SK-N-SH treated with all-trans-retinoic acid at 6 μM for 48 hours (cell line): Measurements from ENCODE around the gene NRIP1.

ENCODE experiments used
- ATAC-seq: fragments of 200-7000 bp; cut with Tn5 transposase; 3 replicates; pipeline ENCODE4 v1.9.1; 2020; ENCODE audit warnings: mild to moderate bottlenecking, moderate library complexity
- ARNTL ChIP-seq: fragments of 450-650 bp; formaldehyde crosslinking; IDR thresholded peaks from 2 replicates; pipeline ENCODE4 v1.5.0; 2020; ENCODE audit warnings: low read depth, mild to moderate bottlenecking, moderate library complexity, borderline replicate concordance
- BACH2 ChIP-seq: fragments of 250-450 bp; sonication (Bioruptor Pico); IDR thresholded peaks from 2 replicates; pipeline ENCODE4 v1.9.0; 2021; ENCODE audit warnings: mild to moderate bottlenecking, borderline replicate concordance
- CSDC2 ChIP-seq: fragments of 250-450 bp; sonication (Bioruptor Pico); IDR thresholded peaks from 2 replicates; pipeline ENCODE4 v1.5.0; 2020; ENCODE audit warnings: mild to moderate bottlenecking, moderate library complexity
- CSRNP3 ChIP-seq: fragments of 250-450 bp; sonication (Bioruptor Pico); IDR thresholded peaks from 2 replicates; pipeline ENCODE4 v1.5.1; 2021; ENCODE audit warnings: mild to moderate bottlenecking, moderate library complexity
- ESRRG ChIP-seq: fragments of 250-450 bp; sonication (Bioruptor Pico); IDR thresholded peaks from 2 replicates; pipeline ENCODE4 v1.6.1; 2021; ENCODE audit warnings: mild to moderate bottlenecking
- GLIS3 ChIP-seq: fragments of 250-450 bp; sonication (Bioruptor Pico); IDR thresholded peaks from 2 replicates; pipeline ENCODE4 v1.5.0; 2020; ENCODE audit warnings: mild to moderate bottlenecking, moderate library complexity
- ISL1 ChIP-seq: fragments of 250-450 bp; sonication (Bioruptor Pico); IDR thresholded peaks from 2 replicates; pipeline ENCODE4 v2.1.2; 2022; ENCODE audit warnings: mild to moderate bottlenecking, moderate library complexity
- OSR1 ChIP-seq: fragments of 250-450 bp; sonication (Bioruptor Pico); IDR thresholded peaks from 2 replicates; pipeline ENCODE4 v1.8.0; 2022; ENCODE audit warnings: moderate library complexity, mild to moderate bottlenecking, inconsistent platforms
- PATZ1 ChIP-seq: fragments of 250-450 bp; sonication (Bioruptor Pico); IDR thresholded peaks from 2 replicates; pipeline ENCODE4 v1.8.0; 2020; ENCODE audit warnings: mild to moderate bottlenecking, moderate library complexity, borderline replicate concordance
- POU6F1 ChIP-seq: fragments of 250-450 bp; sonication (Bioruptor Pico); IDR thresholded peaks from 2 replicates; pipeline ENCODE4 v1.8.0; 2021; ENCODE audit warnings: low read depth, mild to moderate bottlenecking, moderate library complexity, borderline replicate concordance
- RARB ChIP-seq: fragments of 250-450 bp; sonication (Bioruptor Pico); IDR thresholded peaks from 2 replicates; pipeline ENCODE4 v1.8.0; 2021; ENCODE audit warnings: mild to moderate bottlenecking, moderate library complexity
- SNAI2 ChIP-seq: fragments of 250-450 bp; sonication (Bioruptor Pico); IDR thresholded peaks from 2 replicates; pipeline ENCODE4 v1.5.0; 2020; ENCODE audit warnings: mild to moderate bottlenecking, moderate library complexity
- TCF4 ChIP-seq: fragments of 250-450 bp; sonication (Bioruptor Pico); IDR thresholded peaks from 2 replicates; pipeline ENCODE4 v1.8.0; 2021; ENCODE audit warnings: mild to moderate bottlenecking, moderate library complexity, borderline replicate concordance
- TOX ChIP-seq: fragments of 250-450 bp; sonication (Bioruptor Pico); IDR thresholded peaks from 2 replicates; pipeline ENCODE4 v1.8.0; 2021; ENCODE audit warnings: mild to moderate bottlenecking, moderate library complexity, borderline replicate concordance
- TSHZ2 ChIP-seq: fragments of 250-450 bp; sonication (Bioruptor Pico); IDR thresholded peaks from 2 replicates; pipeline ENCODE4 v1.5.0; 2020; ENCODE audit warnings: mild to moderate bottlenecking, moderate library complexity
- ZC3H10 ChIP-seq: fragments of 250-450 bp; sonication (Bioruptor Pico); IDR thresholded peaks from 2 replicates; pipeline ENCODE4 v1.5.1; 2021; ENCODE audit warnings: mild to moderate bottlenecking, moderate library complexity
- ZFP3 ChIP-seq: fragments of 250-450 bp; sonication (Bioruptor Pico); IDR thresholded peaks from 2 replicates; pipeline ENCODE4 v1.5.0; 2020; ENCODE audit warnings: mild to moderate bottlenecking, moderate library complexity
- ZNF565 ChIP-seq: fragments of 450-650 bp; formaldehyde crosslinking; conservative IDR thresholded peaks from 2 replicates; pipeline ENCODE4 v1.5.0; 2020; ENCODE audit warnings: low read depth, mild to moderate bottlenecking, moderate library complexity
- ZNF70 ChIP-seq: fragments of 450-650 bp; formaldehyde crosslinking; IDR thresholded peaks from 2 replicates; pipeline ENCODE4 v1.5.0; 2020; ENCODE audit warnings: mild to moderate bottlenecking, moderate library complexity
- ZNF8 ChIP-seq: fragments of 450-650 bp; formaldehyde crosslinking; IDR thresholded peaks from 2 replicates; pipeline ENCODE4 v1.5.0; 2020; ENCODE audit warnings: mild to moderate bottlenecking, moderate library complexity

Gene NRIP1

GRCh38 chr21:14998784-14999183 lies 66.0 kb downstream of the NRIP1 start:
- TF ChIP-seq TSHZ2 (CRISPR knock-in tag), result no peak
- TF ChIP-seq PATZ1, result no peak
- TF ChIP-seq ZNF8 (CRISPR knock-in tag), result no peak
- no peak for TF ChIP-seq ARNTL (CRISPR knock-in tag)
- TF ChIP-seq TCF4 (CRISPR knock-in tag), result no peak
- TF ChIP-seq CSRNP3 (CRISPR knock-in tag), result no peak
- no peak for TF ChIP-seq ZC3H10 (CRISPR knock-in tag)
- TF ChIP-seq ESRRG (CRISPR knock-in tag), result no peak
- no peak for TF ChIP-seq SNAI2 (CRISPR knock-in tag)
- no peak for TF ChIP-seq POU6F1 (CRISPR knock-in tag)
- TF ChIP-seq GLIS3, result no peak
- no peak for TF ChIP-seq ZFP3
- no peak for TF ChIP-seq TOX (CRISPR knock-in tag)
- no peak for TF ChIP-seq BACH2 (CRISPR knock-in tag)
- ATAC-seq, result no peak

- no peak for TF ChIP-seq ESRRG (CRISPR knock-in tag)
- no peak for TF ChIP-seq TCF4 (CRISPR knock-in tag)
- no peak for ATAC-seq
These were observed 66.5 kb downstream of the NRIP1 start for GRCh38 chr21:14998336-14998735.

GRCh38 chr21:14995695-14996490 lies 68.9 kb downstream of the NRIP1 start:
- ATAC-seq, result no peak
- TF ChIP-seq ISL1 (no peak), ZNF8 (CRISPR knock-in tag) (no peak), TOX (CRISPR knock-in tag) (no peak), SNAI2 (CRISPR knock-in tag) (no peak)
- TF ChIP-seq, all 23 proteins: peak for 0

GRCh38 chr21:14995226-14995625 lies 69.6 kb downstream of the NRIP1 start:
- ATAC-seq, result no peak
- TF ChIP-seq POU6F1 (CRISPR knock-in tag) (no peak), SNAI2 (CRISPR knock-in tag) (no peak), ZC3H10 (CRISPR knock-in tag) (no peak), ISL1 (no peak), BACH2 (CRISPR knock-in tag) (no peak), OSR1 (no peak), ZNF70 (CRISPR knock-in tag) (no peak), ZNF565 (CRISPR knock-in tag) (no peak), RARB (CRISPR knock-in tag) (no peak), CSDC2 (CRISPR knock-in tag) (no peak)
